Testis (tissue), 3 donors: Measurements from ENCODE around the gene MAPKAP1. TPM values are rescaled to one million over a fixed set of nuclear protein-coding genes. Genes with fewer than 3 reads are reported as not detected.

Source experiments
- DNase-seq: peaks from one replicate; pipeline ENCODE4 v3.0.0-alpha.2; 2019
- H3K27ac ChIP-seq, 2 donors: fragments of 200-600 bp; sonication (generic); one replicate each; pipeline ENCODE4 v1.5.1; 2019
- H3K27me3 ChIP-seq: fragments of 200-600 bp; sonication (generic); one replicate; pipeline ENCODE4 v1.5.1; 2019
- H3K36me3 ChIP-seq: fragments of 200-600 bp; sonication (generic); one replicate; pipeline ENCODE4 v1.5.1; 2017; ENCODE audit warnings: low read depth; ENCODE audit errors: missing control alignments
- H3K4me1 ChIP-seq: fragments of 200-600 bp; sonication (generic); one replicate; pipeline ENCODE4 v1.5.1; 2019
- H3K4me3 ChIP-seq, 2 donors: fragments of 200-600 bp; sonication (generic); one replicate each; pipeline ENCODE4 v1.5.1; 2017 to 2019
- H3K9me3 ChIP-seq: fragments of 200-600 bp; sonication (generic); one replicate; pipeline ENCODE4 v1.5.1; 2017
- POLR2A ChIP-seq: fragments of 450-650 bp; IDR thresholded peaks from one replicate; pipeline ENCODE4 v1.6.1; 2017; ENCODE audit warnings: antibody characterized with exemption, mild to moderate bottlenecking, moderate library complexity
- WGBS, 2 donors: methylation state at CpG; one replicate each; pipeline ENCODE4 v1.1.5; 2018; 5-methylcytosine and 5-hydroxymethylcytosine counted together
- intact Hi-C: fragments of 100-400 bp; cut with DNase I; formaldehyde crosslinking; loops from one replicate; pipeline ENCODE4 v1.15.1; 2023; ENCODE audit warnings: low total_unique reads
- polyA plus RNA-seq: library from polyadenylated mRNA; stranded (reverse); fragments of 350-450 nt; fragmentation: Illumina TruSeq; extraction: RNeasy Lipid Tissue Mini Kit (QIAGEN cat#74804); gene quantifications from one replicate; pipeline ENCODE4 v1.2.3, GENCODE V29; 2014; ENCODE audit warnings: low read depth, low replicate concordance; ENCODE audit not compliant: insufficient read depth
- total RNA-seq, 2 donors: library from RNA; depleted of rRNA; stranded (reverse); fragments of >200 nt; gene quantifications; one replicate each; pipeline ENCODE4 v1.2.3, GENCODE V29; 2016
- TF ChIP-seq, protein P1 (sequence below), 3 experiments: fragments of 450-650 bp in 2 of 3; fragments of 200-600 bp in 1 of 3; sonication (generic) in 1 of 3; IDR thresholded peaks; one replicate each; pipeline ENCODE4 v1.5.1; 2016 to 2019; ENCODE audit warnings: antibody characterized with exemption in 3 of 3, mild to moderate bottlenecking in 2 of 3, moderate library complexity in 1 of 3

MAPKAP1 gene
- total and polyA plus RNA-seq, 3 donors from 2014 or later = 112 to 135 (median 115) TPM

DNA sequence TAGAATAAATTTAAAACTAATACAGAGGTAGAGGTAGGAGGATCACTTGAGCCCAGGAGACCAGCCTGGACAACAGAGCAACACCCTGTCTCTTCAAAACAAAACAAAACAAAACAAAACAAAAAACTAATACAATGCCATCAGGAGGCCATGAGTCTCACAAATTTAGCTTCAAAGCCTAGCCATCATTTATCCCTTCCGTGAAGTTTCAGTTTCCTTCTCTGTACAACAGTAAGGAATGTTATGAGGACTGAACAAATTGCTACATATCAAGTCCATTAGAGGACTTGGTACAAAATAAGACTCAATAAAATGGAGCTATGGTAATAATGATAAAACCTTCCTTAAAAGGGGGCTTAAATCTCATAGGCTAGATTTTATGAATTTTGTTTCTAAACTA, 60.8 kb downstream of the MAPKAP1 start:
- Histone ChIP-seq H3K27ac (peak overlapping the region in 1 of 2 donors; percentile 47), H3K27me3 (no peaks in the 10 kb centered on the region), H3K9me3 (no peaks in the 10 kb centered on the region), H3K4me1 (peaks cover 3% of the 10 kb centered on the region), H3K4me3 (no peak overlapping the region), H3K36me3 (no peaks in the 10 kb centered on the region)
- 19 to 31% methylated on average over 1 of the region's 1 CpG for WGBS, 2 donors
- intact Hi-C loops = no loop called here
- DNase-seq = no peak
- TF ChIP-seq POLR2A = no peak
- TF ChIP-seq, protein P1, sequence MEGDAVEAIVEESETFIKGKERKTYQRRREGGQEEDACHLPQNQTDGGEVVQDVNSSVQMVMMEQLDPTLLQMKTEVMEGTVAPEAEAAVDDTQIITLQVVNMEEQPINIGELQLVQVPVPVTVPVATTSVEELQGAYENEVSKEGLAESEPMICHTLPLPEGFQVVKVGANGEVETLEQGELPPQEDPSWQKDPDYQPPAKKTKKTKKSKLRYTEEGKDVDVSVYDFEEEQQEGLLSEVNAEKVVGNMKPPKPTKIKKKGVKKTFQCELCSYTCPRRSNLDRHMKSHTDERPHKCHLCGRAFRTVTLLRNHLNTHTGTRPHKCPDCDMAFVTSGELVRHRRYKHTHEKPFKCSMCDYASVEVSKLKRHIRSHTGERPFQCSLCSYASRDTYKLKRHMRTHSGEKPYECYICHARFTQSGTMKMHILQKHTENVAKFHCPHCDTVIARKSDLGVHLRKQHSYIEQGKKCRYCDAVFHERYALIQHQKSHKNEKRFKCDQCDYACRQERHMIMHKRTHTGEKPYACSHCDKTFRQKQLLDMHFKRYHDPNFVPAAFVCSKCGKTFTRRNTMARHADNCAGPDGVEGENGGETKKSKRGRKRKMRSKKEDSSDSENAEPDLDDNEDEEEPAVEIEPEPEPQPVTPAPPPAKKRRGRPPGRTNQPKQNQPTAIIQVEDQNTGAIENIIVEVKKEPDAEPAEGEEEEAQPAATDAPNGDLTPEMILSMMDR (IDR thresholded peaks at IDR 0.05) = no peak

DNA sequence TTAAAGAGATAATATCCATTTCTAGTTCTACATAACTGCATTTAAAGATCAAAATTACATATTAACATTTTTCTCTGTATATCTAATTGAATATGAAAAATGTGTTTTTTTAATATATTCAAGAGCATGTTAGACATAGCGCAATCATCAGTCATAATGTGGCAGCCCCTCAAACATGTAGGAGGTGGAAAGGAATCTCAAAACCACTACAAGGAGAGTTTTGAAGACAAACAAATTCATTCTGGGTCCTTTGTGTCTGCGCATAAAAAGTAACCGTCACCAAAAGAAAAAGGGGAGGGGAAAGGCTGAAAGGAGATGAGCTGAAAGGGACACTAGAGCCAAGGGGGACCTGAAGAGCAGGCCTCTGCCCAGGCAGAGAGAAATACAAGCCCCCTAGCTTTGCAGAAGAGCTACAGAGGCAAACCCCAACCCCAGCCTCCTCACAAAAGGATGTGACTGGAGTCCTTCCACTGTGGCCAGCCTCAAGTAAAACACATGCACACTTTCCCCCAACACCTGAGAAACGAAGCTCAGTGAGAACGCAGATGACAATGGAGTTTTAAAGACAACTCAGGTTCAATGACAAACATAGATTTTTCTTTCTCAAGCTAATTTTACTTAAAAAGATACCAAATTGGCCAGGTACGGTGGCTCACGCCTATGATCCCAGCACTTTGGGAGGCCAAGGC, 62.0 kb downstream of the MAPKAP1 start:
- Histone ChIP-seq H3K27me3 (no peaks in the 10 kb centered on the region), H3K4me3 (no peak overlapping the region), H3K36me3 (no peaks in the 10 kb centered on the region), H3K27ac (no peak overlapping the region), H3K4me1 (peaks cover 3% of the 10 kb centered on the region), H3K9me3 (no peaks in the 10 kb centered on the region)
- intact Hi-C loops = no loop called here
- TF ChIP-seq, protein P1 (IDR thresholded peaks at IDR 0.05) = no peak
- no peak for TF ChIP-seq POLR2A
- 88 to 98% methylated on average over 7 of the region's 7 CpGs for WGBS, 2 donors
- DNase-seq = no peak

DNA sequence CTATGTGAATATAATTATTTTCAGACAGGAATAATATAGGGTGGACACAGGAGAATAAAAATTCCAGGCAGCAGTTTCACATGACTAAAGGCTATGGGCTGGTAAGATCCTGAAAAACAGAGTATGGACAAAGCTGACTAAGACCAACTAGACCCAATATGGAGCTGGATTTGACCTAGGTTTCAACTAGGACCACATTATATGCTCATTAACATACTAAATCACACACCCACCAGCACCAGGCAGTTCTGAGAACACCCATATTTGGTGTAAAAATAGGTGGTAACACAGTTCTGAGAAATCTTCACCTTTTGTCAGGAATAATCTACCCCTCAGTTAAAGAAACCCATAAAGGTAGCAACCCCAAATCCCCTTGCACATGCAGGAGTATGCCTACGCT, 64.7 kb downstream of the MAPKAP1 start:
- TF ChIP-seq, protein P1 (IDR thresholded peaks at IDR 0.05) = no peak
- TF ChIP-seq POLR2A = no peak
- no peaks in the 10 kb centered on the region for H3K36me3 ChIP-seq
- 86 to 97% methylated on average over 1 of the region's 1 CpG for WGBS, 2 donors

DNA sequence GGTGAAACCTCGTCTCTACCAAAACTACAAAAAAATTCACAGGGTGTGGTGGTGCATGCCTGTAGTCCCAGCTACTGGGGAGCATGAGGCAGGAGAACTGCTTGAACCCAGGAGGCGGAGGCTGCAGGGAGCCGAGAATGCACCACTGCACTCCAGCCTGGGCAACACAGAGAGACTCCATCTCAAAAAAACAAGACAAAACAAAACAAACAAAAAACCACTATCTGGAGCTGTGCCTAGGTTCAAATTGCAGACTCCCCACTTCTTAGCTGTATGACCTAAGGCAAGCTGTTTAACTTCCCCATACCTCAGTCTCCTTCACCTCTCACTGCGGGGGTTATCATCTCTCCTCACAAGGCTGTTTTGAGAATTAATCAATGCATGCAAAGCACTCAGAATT, 68.0 kb downstream of the MAPKAP1 start:
- no peak for TF ChIP-seq POLR2A
- TF ChIP-seq, protein P1 (IDR thresholded peaks at IDR 0.05) = no peak
- WGBS, 2 donors = 90 to 97% methylated on average over 4 of the region's 4 CpGs

More for the DNA sequence above, 64.7 kb downstream of the MAPKAP1 start:
- Histone ChIP-seq H3K4me1 (peaks cover 3% of the 10 kb centered on the region), H3K27me3 (no peaks in the 10 kb centered on the region), H3K9me3 (no peaks in the 10 kb centered on the region), H3K27ac (no peak overlapping the region), H3K4me3 (no peak overlapping the region)
- no peak for DNase-seq
- intact Hi-C loops = no loop called here

More for the DNA sequence above, 68.0 kb downstream of the MAPKAP1 start:
- no peaks in the 10 kb centered on the region for H3K27me3 ChIP-seq
- intact Hi-C loops = no loop called here
- no peaks in the 10 kb centered on the region for H3K36me3 ChIP-seq
- H3K9me3 ChIP-seq = no peaks in the 10 kb centered on the region
- no peak for DNase-seq
- H3K27ac ChIP-seq = no peak overlapping the region
- no peaks in the 10 kb centered on the region for H3K4me1 ChIP-seq
- no peak overlapping the region for H3K4me3 ChIP-seq
